Measurements from ENCODE around the gene CETN3.

DNA sequence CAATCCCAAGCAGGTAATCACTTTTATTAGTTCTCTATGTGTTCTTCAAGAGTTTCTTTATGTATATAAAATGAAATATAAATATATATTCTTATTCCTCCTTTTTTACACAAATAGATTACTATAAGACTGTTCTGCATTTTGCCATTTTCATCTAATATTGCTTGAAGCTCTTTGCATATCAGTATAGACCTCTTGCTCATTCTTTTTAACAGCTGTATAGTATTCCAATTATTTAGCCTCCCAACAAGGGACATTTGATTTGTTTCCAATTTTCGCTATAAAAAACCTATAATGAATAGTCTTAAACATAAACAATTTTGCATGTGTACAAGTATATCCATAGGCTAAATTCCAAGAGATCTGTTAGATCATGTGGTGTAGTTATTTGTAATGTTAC lies 25.2 kb downstream of the CETN3 start:
- no peak for TF ChIP-seq PAX5 (IDR thresholded peaks at IDR 0.05; ENCODE audit: insufficient read depth, low read length, severe bottlenecking)
- no peak for TF ChIP-seq POLR2A (IDR thresholded peaks at IDR 0.05; ENCODE audit: low read depth, low read length)
- no peak for TF ChIP-seq POU2F2 (IDR thresholded peaks at IDR 0.05; ENCODE audit: low read depth, low read length)
- no peak for TF ChIP-seq SPI1 (IDR thresholded peaks at IDR 0.05; ENCODE audit: low read depth, low read length)
